ENCODE results near the gene PTPRN2.

PTPRN2 gene

DNA sequence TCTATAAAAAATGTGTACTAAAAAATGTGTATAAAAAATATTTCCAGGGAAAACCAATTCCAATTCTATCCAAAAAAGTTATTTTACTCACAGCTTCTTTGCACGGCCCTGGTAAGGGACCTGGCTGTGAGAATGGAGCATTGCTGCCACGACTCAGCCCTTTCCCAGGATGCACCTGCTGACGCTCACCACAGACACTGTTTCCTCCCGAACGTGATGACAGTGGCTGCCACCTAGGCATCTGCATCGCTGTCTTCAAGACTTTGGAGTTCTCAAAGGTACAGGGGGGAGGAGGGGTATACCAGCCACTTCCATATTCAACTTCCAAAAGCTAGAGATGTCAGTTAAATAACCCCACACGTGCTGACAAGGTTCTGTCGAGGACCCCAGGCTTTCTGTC, 23.9 kb upstream of the PTPRN2 start:
- in situ Hi-C loops (cut with MboI; ENCODE audit: low sequenced_read_pairs, unreplicated experiment) = no loop called here
- no peak for DNase-seq (ENCODE audit: low spot score)
- TF ChIP-seq, protein P1, sequence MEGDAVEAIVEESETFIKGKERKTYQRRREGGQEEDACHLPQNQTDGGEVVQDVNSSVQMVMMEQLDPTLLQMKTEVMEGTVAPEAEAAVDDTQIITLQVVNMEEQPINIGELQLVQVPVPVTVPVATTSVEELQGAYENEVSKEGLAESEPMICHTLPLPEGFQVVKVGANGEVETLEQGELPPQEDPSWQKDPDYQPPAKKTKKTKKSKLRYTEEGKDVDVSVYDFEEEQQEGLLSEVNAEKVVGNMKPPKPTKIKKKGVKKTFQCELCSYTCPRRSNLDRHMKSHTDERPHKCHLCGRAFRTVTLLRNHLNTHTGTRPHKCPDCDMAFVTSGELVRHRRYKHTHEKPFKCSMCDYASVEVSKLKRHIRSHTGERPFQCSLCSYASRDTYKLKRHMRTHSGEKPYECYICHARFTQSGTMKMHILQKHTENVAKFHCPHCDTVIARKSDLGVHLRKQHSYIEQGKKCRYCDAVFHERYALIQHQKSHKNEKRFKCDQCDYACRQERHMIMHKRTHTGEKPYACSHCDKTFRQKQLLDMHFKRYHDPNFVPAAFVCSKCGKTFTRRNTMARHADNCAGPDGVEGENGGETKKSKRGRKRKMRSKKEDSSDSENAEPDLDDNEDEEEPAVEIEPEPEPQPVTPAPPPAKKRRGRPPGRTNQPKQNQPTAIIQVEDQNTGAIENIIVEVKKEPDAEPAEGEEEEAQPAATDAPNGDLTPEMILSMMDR (IDR thresholded peaks at IDR 0.05; ENCODE audit: borderline replicate concordance, control extremely low read depth, extremely low read depth, insufficient read depth, missing control alignments) = no peak

DNA sequence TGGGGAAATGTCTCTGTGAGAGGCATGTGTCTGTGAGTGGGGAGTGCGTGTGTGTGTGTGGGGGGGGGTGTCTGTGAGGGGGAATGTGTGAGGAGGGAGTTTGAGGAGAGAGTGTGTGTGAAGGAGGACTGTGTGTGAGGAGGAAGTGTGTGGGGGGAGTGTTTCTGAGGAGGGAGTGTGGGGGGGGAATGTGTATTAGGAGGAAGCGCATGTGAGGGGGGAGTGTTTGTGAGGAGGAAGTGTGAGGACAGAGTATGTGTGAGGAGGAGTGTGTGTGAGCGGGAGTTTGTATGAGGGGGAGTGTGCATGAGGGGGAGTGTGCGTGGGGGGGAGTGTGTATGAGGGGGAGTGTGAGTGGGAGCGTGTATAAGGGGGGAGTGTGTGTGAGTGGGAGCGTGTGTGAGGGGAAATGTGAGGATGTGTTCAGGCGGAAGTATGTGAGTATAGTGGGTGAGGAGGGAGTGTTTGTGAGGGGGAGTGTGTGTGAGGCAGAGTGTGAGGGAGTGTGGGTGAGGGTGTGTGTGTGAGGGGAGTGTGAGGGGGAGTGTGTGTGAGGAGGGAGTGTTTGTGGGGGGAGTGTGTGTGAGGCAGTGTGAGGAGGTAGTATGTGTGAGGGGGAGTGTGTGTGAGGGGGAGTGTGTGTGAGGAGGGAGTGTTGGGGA, 21.8 kb upstream of the PTPRN2 start:
- in situ Hi-C loops (cut with MboI; ENCODE audit: low sequenced_read_pairs, unreplicated experiment) = no loop called here
- DNase-seq (ENCODE audit: low spot score) = no peak
- TF ChIP-seq, protein P1 (IDR thresholded peaks at IDR 0.05; ENCODE audit: borderline replicate concordance, control extremely low read depth, extremely low read depth, insufficient read depth, missing control alignments) = no peak

DNA sequence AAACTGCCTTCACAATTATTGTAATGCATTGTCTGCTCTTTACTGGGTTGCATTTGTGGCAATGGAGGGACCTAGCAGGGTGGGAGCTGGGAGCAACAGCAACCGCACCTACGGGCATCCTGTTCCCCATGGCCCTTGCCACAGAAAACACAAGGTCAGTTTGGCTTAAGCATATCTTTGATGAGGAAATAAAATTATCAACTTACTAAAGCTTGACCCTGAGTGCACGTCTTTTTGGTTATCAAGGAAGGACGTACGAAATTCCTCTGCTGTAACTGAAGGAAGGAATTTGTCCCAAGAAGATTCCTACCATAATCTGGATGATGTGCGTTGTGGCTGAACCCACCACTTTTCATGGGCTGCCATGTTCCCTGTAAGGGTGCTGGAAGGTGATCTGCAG, 19.9 kb upstream of the PTPRN2 start:
- no peak for DNase-seq (ENCODE audit: low spot score)
- in situ Hi-C loops (cut with MboI; ENCODE audit: low sequenced_read_pairs, unreplicated experiment) = no loop called here
- TF ChIP-seq, protein P1 (IDR thresholded peaks at IDR 0.05; ENCODE audit: borderline replicate concordance, control extremely low read depth, extremely low read depth, insufficient read depth, missing control alignments) = no peak

DNA sequence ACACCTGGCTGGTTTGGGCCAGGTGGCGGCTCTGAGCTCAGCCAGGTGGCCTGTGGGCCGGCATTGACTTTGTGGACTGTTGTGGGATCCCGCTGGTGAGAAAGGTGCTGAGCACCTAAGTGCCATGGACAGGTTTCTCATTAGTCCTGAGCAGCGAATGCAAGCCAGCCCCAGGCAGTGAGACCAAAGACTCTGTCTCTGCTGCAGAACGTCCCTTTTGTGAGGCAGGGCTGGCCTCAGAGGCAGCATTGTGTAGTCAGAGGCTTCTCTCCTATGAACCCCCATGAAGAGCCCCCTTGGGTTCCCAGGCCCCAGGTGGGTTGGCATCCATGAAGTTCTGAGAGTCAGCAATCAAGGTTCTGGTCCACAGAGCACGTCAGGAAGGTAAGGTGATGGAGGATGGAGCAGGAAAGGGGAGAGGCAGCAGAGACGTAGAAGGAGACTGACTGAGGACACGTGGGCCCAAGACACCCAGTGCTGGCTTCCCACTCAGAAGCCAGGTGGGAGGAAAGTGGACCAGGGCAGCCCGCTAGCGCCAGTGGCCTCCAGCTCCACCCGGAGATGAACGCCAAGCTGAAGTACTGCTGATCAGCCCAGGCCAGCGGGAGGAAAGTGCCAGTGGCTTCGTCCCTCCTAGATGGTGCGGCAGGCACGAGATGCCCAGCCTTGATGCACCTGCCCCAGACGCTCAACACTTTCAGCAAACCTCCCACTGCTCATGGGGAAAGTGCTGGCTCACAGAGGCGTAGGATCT, 19.2 kb upstream of the PTPRN2 start:
- in situ Hi-C loops (cut with MboI; ENCODE audit: low sequenced_read_pairs, unreplicated experiment) = no loop called here
- no peak for DNase-seq (ENCODE audit: low spot score)
- TF ChIP-seq, protein P1 (IDR thresholded peaks at IDR 0.05; ENCODE audit: borderline replicate concordance, control extremely low read depth, extremely low read depth, insufficient read depth, missing control alignments) = no peak

DNA sequence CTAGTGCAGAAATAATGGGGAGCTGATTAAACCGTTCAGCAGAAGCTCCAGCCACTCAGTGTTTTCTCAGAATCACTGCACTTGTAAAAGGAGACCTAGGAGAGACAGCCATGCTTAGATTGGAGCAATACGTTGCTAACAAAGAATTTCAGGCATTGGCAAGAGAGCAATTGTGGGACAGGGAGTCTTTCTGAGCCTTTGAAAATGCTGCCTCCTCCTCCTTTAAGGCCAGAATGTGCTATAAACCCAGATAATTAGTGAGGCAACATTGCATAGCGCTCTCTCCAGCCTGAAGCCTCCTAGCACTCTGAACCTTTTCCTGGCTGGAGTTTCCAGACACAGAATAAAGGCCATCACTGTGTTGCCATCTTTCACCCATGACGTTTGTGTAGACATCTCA, 18.5 kb upstream of the PTPRN2 start:
- TF ChIP-seq, protein P1 (IDR thresholded peaks at IDR 0.05; ENCODE audit: borderline replicate concordance, control extremely low read depth, extremely low read depth, insufficient read depth, missing control alignments) = no peak
- DNase-seq (ENCODE audit: low spot score) = no peak
- in situ Hi-C loops (cut with MboI; ENCODE audit: low sequenced_read_pairs, unreplicated experiment) = no loop called here

DNA sequence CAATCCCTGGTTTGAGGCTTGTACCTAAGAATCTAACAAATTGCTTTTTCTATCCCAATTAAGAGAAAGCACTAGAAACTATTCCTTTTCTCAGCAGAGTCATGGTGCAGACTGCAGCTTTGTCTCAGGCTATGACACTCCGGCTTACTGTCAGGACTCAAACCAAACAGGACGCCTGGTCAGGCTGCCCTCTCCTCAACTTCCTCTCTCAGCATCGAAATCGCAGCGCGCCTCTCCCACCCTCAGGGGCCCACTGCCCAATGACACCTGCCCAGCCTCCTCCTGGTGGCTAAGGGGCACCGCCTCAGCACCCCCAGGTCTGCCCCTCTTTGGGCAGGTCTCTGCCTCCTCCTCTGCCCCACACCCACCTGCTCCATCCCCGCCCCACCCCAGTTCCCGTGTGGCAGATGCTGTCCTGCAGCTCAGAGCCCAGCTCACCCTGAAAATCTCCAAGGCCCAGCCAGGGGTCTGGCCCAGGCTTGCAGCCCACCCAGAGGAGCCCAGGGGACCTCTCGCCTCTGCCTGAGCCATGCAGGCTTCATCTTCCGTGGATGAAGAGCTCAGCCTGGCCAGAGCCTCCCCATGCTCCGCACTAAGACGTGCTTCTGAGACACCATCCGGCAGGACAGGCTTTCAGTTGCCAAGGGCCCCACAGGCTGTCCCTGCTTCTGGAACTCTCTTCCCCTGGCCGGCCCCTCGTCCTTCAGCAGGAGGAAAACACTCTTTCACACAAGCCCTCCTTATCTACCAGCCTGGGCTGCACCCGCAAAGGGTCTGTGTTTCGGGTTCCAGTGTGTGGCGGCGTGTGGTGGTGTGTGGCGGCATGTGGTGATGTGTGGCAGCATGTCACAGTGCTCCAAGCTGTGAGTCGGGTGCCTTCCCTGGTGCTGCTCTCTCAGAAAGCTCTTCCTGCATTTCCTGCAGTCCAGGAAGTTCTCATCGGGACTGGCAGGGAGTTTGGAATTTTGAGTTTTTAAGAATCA, 16.4 kb upstream of the PTPRN2 start:
- DNase-seq (ENCODE audit: low spot score) = peak; percentile 45
- TF ChIP-seq, protein P1 (IDR thresholded peaks at IDR 0.05; ENCODE audit: borderline replicate concordance, control extremely low read depth, extremely low read depth, insufficient read depth, missing control alignments) = no peak
- in situ Hi-C loops (cut with MboI; ENCODE audit: low sequenced_read_pairs, unreplicated experiment) = no loop called here
